ENCODE results near the gene CAMTA1.

CAMTA1 gene

GRCh38 chr1:7555391-7556185 is 770.3 kb downstream of the CAMTA1 start:
- no peak overlapping the region for H3K4me3 ChIP-seq (ENCODE audit: low read depth, low read length)
- no peaks in the 10 kb centered on the region for H3K36me3 ChIP-seq (ENCODE audit: control insufficient read depth, insufficient read depth, low read length)
- no peak overlapping the region for H3K9ac ChIP-seq (ENCODE audit: low read depth, low read length)
- H3K4me1 ChIP-seq (ENCODE audit: control insufficient read depth, insufficient read depth, low read length), result peaks cover 5% of the 10 kb centered on the region
- no peaks in the 10 kb centered on the region for H3K9me3 ChIP-seq (ENCODE audit: control insufficient read depth, insufficient read depth, low read length)
- H3K27me3 ChIP-seq (ENCODE audit: control insufficient read depth, insufficient read depth, low read length), result no peaks in the 10 kb centered on the region

GRCh38 chr1:7557301-7557891 is 772.1 kb downstream of the CAMTA1 start:
- no peak overlapping the region for H3K4me3 ChIP-seq (ENCODE audit: low read depth, low read length)

GRCh38 chr1:7558041-7558461 is 772.8 kb downstream of the CAMTA1 start:
- Histone ChIP-seq H3K4me3 (ENCODE audit: low read depth, low read length) (no peak overlapping the region), H3K9me3 (ENCODE audit: control insufficient read depth, insufficient read depth, low read length) (no peaks in the 10 kb centered on the region), H3K36me3 (ENCODE audit: control insufficient read depth, insufficient read depth, low read length) (no peaks in the 10 kb centered on the region), H3K9ac (ENCODE audit: low read depth, low read length) (no peak overlapping the region), H3K4me1 (ENCODE audit: control insufficient read depth, insufficient read depth, low read length) (no peaks in the 10 kb centered on the region), H3K27me3 (ENCODE audit: control insufficient read depth, insufficient read depth, low read length) (no peaks in the 10 kb centered on the region)

More at GRCh38 chr1:7557301-7557891, 772.1 kb downstream of the CAMTA1 start:
- H3K27me3 ChIP-seq (ENCODE audit: control insufficient read depth, insufficient read depth, low read length), result no peaks in the 10 kb centered on the region
- no peak overlapping the region for H3K9ac ChIP-seq (ENCODE audit: low read depth, low read length)
- no peaks in the 10 kb centered on the region for H3K9me3 ChIP-seq (ENCODE audit: control insufficient read depth, insufficient read depth, low read length)
- no peaks in the 10 kb centered on the region for H3K36me3 ChIP-seq (ENCODE audit: control insufficient read depth, insufficient read depth, low read length)
- no peaks in the 10 kb centered on the region for H3K4me1 ChIP-seq (ENCODE audit: control insufficient read depth, insufficient read depth, low read length)

DNA sequence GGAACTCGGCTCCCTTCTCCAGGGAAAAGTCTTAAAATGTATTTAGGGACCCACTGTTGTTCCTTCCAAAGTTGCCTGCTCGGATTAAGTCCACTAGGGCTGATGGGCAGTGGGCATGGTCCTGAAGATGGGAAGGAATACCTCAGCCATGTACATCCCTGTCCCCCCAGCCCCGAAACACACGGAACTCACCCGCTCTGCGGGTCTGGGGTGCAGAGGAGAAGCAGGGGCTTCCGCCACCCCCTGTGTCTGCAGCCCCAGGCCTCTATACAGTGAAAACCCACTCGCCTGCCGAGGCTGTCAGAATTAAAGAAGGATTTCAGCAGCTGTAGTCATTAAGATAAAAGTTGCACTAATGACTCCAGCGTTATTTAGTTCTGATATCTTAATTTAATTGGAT is 773.2 kb downstream of the CAMTA1 start:
- H3K9me3 ChIP-seq (ENCODE audit: control insufficient read depth, insufficient read depth, low read length), result no peaks in the 10 kb centered on the region
- H3K27me3 ChIP-seq (ENCODE audit: control insufficient read depth, insufficient read depth, low read length), result no peaks in the 10 kb centered on the region
- no peaks in the 10 kb centered on the region for H3K4me1 ChIP-seq (ENCODE audit: control insufficient read depth, insufficient read depth, low read length)
- no peaks in the 10 kb centered on the region for H3K36me3 ChIP-seq (ENCODE audit: control insufficient read depth, insufficient read depth, low read length)
- H3K9ac ChIP-seq (ENCODE audit: low read depth, low read length), result no peak overlapping the region
- no peak overlapping the region for H3K4me3 ChIP-seq (ENCODE audit: low read depth, low read length)

GRCh38 chr1:7558921-7559869 is 773.9 kb downstream of the CAMTA1 start:
- Histone ChIP-seq H3K27me3 (ENCODE audit: control insufficient read depth, insufficient read depth, low read length) (no peaks in the 10 kb centered on the region), H3K4me3 (ENCODE audit: low read depth, low read length) (no peak overlapping the region), H3K9ac (ENCODE audit: low read depth, low read length) (no peak overlapping the region), H3K4me1 (ENCODE audit: control insufficient read depth, insufficient read depth, low read length) (no peaks in the 10 kb centered on the region), H3K36me3 (ENCODE audit: control insufficient read depth, insufficient read depth, low read length) (no peaks in the 10 kb centered on the region), H3K9me3 (ENCODE audit: control insufficient read depth, insufficient read depth, low read length) (no peaks in the 10 kb centered on the region)

DNA sequence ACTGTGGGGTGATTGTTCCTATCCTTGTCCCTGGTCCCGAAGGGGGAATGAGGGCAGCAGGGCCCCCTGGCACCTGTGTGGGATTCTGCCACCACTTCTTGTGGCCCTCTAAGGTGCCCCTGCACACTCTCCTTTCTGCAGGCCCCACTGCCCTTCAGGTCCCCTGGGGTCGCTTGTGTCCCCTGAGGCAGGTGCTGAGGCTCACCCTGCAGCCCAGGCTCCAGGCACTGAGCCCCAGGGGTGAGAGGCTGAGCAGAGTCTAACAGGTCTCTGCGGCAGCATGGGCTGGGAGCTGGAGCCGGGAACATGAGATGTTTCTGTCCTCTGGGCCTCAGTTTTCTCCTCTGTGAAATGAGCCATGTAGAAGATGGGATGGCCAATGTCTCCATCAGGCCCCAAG is 774.9 kb downstream of the CAMTA1 start:
- Histone ChIP-seq H3K4me1 (ENCODE audit: control insufficient read depth, insufficient read depth, low read length) (no peaks in the 10 kb centered on the region), H3K9me3 (ENCODE audit: control insufficient read depth, insufficient read depth, low read length) (no peaks in the 10 kb centered on the region), H3K4me3 (ENCODE audit: low read depth, low read length) (no peak overlapping the region), H3K27me3 (ENCODE audit: control insufficient read depth, insufficient read depth, low read length) (no peaks in the 10 kb centered on the region), H3K36me3 (ENCODE audit: control insufficient read depth, insufficient read depth, low read length) (no peaks in the 10 kb centered on the region), H3K9ac (ENCODE audit: low read depth, low read length) (no peak overlapping the region)

DNA sequence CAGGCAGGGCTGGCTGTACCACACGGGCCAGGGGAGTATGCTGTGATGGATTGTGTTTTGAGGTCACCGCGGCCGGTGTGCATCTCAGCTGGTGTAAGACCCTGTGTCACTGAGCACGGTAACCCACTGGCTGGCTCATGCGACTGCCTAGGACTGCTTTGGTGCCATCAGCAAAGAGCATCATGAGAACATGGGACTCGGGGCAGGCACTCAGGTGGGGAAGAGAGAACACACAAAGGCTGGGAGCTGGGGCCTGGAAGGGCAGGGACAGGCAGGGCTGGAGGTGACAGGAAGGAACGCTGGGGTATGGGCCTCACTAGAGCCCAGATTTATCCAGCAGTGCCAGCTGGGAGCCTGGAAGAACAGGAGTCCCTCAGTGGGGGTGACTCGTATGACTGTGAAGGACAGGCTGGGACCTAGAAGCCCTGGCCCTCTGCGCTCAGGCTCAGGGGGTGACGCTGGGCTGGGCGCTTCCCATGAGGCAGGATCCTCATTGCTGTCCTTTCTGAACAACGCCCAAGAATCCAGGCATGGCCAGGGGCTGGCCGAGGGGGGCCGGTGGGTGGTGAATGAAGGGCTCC is 775.4 kb downstream of the CAMTA1 start:
- Histone ChIP-seq H3K4me3 (ENCODE audit: low read depth, low read length) (no peak overlapping the region), H3K36me3 (ENCODE audit: control insufficient read depth, insufficient read depth, low read length) (no peaks in the 10 kb centered on the region), H3K27me3 (ENCODE audit: control insufficient read depth, insufficient read depth, low read length) (no peaks in the 10 kb centered on the region), H3K9ac (ENCODE audit: low read depth, low read length) (no peak overlapping the region), H3K4me1 (ENCODE audit: control insufficient read depth, insufficient read depth, low read length) (no peaks in the 10 kb centered on the region), H3K9me3 (ENCODE audit: control insufficient read depth, insufficient read depth, low read length) (no peaks in the 10 kb centered on the region)

DNA sequence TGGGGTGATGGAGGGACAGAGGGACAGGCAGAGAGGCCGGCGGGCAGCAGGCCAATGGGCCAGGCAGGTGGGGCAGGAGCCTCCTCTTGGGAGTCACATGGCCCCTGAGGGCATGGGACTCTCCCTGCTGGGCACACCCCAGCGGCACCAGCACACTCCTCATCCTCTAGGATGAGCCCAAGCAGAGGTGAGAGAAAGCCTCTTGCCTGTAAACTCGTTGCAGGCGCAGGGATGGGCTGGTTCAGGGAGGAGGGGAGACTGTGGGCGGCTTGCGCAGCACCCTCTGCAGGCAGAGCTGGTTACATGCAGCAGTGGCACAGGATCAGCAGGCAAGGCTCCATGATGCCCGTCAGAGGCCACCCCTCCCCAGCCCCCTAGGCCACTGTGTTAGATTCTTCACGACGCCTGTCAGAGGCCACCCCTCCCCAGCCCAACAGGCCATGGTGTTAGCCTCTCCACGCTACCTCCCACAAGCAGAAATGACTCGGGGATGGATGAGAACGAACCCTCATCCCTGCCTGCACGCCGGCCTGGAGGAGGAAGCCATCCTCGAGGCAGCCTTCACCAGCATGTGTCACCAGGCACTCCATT is 776.2 kb downstream of the CAMTA1 start:
- Histone ChIP-seq H3K9ac (ENCODE audit: low read depth, low read length) (no peak overlapping the region), H3K9me3 (ENCODE audit: control insufficient read depth, insufficient read depth, low read length) (no peaks in the 10 kb centered on the region), H3K4me3 (ENCODE audit: low read depth, low read length) (no peak overlapping the region), H3K4me1 (ENCODE audit: control insufficient read depth, insufficient read depth, low read length) (no peaks in the 10 kb centered on the region), H3K27me3 (ENCODE audit: control insufficient read depth, insufficient read depth, low read length) (no peaks in the 10 kb centered on the region), H3K36me3 (ENCODE audit: control insufficient read depth, insufficient read depth, low read length) (no peaks in the 10 kb centered on the region)

DNA sequence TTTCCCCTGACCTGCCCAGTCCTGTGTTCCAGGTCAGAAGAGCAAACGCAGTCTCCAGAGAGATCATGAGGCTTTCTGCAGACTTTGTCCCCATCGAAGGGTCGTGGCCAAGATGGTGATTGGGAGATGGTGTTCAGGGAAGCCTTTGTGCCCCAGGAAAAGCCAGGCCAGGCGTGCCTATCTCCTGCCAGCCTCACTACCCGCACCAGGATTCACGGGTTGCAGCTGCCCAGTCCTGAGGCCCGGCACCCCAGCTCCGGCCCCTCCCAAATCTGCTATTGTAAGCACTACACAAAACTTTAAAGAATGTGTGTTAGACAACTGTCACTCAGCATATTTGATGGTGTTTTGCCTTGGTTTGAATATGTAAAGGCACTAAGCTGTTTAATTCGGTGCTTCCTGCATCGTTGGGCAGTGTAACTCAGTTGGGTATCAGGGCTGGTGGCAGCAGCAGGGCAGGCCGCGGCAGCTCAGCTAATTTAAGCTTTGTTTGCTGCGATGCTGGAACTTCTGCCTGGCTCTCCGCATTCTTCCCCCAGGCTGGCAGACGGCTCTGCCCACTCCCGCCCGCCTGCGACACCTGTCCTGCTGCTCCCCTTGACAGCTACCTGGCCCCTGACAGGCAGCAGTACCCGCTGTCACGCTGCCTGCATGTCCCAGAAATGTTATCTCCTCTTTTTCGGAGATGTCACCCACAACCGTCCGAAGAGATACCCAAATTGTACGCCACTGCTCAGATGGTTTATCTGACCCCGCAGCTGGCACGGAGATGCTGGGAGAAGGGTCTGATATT is 776.9 kb downstream of the CAMTA1 start:
- Histone ChIP-seq H3K9ac (ENCODE audit: low read depth, low read length) (no peak overlapping the region), H3K4me1 (ENCODE audit: control insufficient read depth, insufficient read depth, low read length) (no peaks in the 10 kb centered on the region), H3K4me3 (ENCODE audit: low read depth, low read length) (no peak overlapping the region), H3K27me3 (ENCODE audit: control insufficient read depth, insufficient read depth, low read length) (no peaks in the 10 kb centered on the region), H3K9me3 (ENCODE audit: control insufficient read depth, insufficient read depth, low read length) (no peaks in the 10 kb centered on the region), H3K36me3 (ENCODE audit: control insufficient read depth, insufficient read depth, low read length) (no peaks in the 10 kb centered on the region)

DNA sequence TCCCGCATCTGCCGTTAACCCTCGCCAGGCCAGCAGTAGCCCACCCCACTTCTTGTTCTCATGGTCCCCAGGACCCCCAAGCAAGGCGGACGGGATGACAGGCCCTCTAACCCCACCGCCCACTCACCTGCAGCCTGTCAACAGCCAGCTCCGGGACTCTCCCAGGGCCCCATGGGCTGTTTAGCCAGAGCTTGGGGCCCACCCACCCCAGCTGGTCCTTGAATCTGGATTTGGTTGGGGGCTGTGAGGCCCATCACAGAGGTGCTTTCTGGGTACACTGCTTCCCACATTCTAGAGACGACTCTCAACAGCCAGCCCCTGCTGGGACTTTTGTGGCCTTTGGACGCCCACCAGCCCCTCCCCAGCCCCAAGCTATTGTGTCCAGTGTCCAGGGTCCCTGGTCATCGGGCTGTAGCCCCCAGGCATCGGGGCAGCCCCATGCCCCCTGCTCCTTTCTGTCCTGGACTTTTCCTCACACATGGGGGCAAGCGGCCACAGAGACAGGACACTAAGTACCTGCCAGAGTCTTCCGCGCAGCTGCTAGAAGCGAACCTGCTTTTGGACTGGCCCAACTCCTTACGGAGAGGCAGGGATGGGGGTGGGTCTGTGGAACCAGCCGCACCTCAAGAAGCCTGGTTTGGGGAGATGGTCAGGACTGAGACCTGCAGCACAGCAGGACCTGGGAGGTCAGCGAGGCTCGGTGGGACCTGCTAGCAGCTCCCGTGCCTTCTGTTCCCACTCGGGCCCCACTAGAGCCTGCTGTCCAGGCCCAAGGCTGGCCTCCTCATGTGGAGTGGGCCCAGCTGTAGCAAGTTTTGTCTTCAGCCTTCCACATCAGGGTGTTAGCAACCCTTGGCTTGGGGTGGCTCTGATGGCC is 777.7 kb downstream of the CAMTA1 start:
- H3K9me3 ChIP-seq (ENCODE audit: control insufficient read depth, insufficient read depth, low read length), result no peaks in the 10 kb centered on the region
- H3K36me3 ChIP-seq (ENCODE audit: control insufficient read depth, insufficient read depth, low read length), result no peaks in the 10 kb centered on the region
- H3K4me1 ChIP-seq (ENCODE audit: control insufficient read depth, insufficient read depth, low read length), result no peaks in the 10 kb centered on the region
- H3K27me3 ChIP-seq (ENCODE audit: control insufficient read depth, insufficient read depth, low read length), result no peaks in the 10 kb centered on the region
- no peak overlapping the region for H3K4me3 ChIP-seq (ENCODE audit: low read depth, low read length)
- H3K9ac ChIP-seq (ENCODE audit: low read depth, low read length), result no peak overlapping the region

Data from iPS-15b (cell line).